Measurements from ENCODE around the gene PDZRN3. TPM values are rescaled to one million over a fixed set of nuclear protein-coding genes. Genes with fewer than 3 reads are reported as not detected.
A peak's percentile ranks its signal among the peaks of the same experiment; 100 is the strongest.

PDZRN3 gene
- total and polyA plus RNA-seq, 2 experiments from 2014 or later, result 42.9 to 60.5 TPM

DNA sequence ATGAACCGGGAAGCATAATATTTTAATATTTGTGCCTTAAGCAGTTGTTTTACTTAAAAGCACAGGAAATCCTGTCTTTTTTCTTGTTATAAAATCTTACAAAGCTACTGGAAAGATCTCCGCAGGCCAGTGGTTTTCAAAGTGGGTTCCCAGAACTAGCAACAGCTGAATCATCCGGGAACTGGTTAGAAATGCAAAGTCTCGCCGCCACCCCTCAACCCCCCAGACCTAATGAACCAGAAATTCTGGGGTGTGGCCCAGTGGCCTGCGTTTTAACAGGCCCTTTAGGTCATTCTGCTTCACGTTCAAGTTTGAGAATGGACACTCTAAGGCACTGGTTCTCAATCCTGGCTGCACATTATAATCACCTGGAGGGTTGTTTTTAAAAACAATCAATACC, 74.7 kb downstream of the PDZRN3 start:
- H4K20me1 ChIP-seq (ENCODE audit: insufficient read depth, poor library complexity, severe bottlenecking), result peaks cover 5% of the 10 kb centered on the region
- H3K9me3 ChIP-seq (ENCODE audit: low read depth), result no peaks in the 10 kb centered on the region
- no peak for TF ChIP-seq EZH2 (IDR thresholded peaks at IDR 0.05; ENCODE audit: borderline replicate concordance)
- no peak for TF ChIP-seq CTCF (IDR thresholded peaks at IDR 0.05; ENCODE audit: poor library complexity)
- no peak for TF ChIP-seq EZH2phosphoT487 (IDR thresholded peaks at IDR 0.05; ENCODE audit: low read depth, severe bottlenecking, unreplicated experiment)
- no peak overlapping the region for H3K27ac ChIP-seq
- H3K9me2 ChIP-seq (replicated peaks; ENCODE audit: insufficient read depth), result no peaks in the 10 kb centered on the region
- no peak for DNase-seq (ENCODE audit: low spot score)
- 89% methylated on average over 7 of the region's 7 CpGs for WGBS (ENCODE audit: low lambda C conversion rate, missing lambda C conversion rate)
- no peaks in the 10 kb centered on the region for H3K27me3 ChIP-seq
- H3K4me2 ChIP-seq, result no peak overlapping the region
- H2AFZ ChIP-seq, result no peak overlapping the region
- H3K4me3 ChIP-seq, result no peak overlapping the region
- H3K36me3 ChIP-seq (replicated peaks; ENCODE audit: insufficient read depth, low read depth), result no peaks in the 10 kb centered on the region
- peaks cover 74% of the 10 kb centered on the region for H3K79me2 ChIP-seq
- H3K4me1 ChIP-seq (ENCODE audit: insufficient read depth), result peaks cover 33% of the 10 kb centered on the region

DNA sequence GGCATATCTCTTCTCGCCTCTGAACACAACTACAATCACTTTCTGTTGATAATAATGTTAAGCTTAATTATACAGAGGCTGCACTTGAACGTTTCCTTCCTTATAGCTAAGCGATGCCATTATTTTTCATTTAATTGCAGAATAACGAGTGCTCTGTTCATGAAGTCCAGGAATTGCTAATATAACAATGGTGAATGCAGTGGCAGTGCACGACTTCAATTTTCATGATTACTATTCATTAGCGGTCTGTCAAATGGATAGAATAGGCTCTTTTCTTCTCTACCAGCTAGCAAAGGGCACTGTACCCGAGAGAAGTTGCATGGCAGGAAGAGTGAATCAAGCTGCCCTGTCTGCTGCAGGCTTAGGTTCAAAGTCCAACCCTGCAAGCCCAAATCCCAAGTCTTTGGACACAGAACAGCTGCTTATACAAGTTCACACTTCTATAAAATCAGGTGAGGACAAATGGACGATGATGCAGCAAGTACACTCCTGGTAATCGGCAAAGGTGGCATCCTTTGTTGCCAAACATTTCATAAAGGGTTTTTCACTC, 75.6 kb downstream of the PDZRN3 start:
- peaks cover 74% of the 10 kb centered on the region for H3K79me2 ChIP-seq
- H3K9me3 ChIP-seq (ENCODE audit: low read depth), result no peaks in the 10 kb centered on the region
- peaks cover 5% of the 10 kb centered on the region for H4K20me1 ChIP-seq (ENCODE audit: insufficient read depth, poor library complexity, severe bottlenecking)
- peak overlapping the region; percentile 75 for H3K27ac ChIP-seq
- H3K36me3 ChIP-seq (replicated peaks; ENCODE audit: insufficient read depth, low read depth), result no peaks in the 10 kb centered on the region
- TF ChIP-seq CTCF (IDR thresholded peaks at IDR 0.05; ENCODE audit: poor library complexity) (no peak), EZH2phosphoT487 (IDR thresholded peaks at IDR 0.05; ENCODE audit: low read depth, severe bottlenecking, unreplicated experiment) (no peak), EZH2 (IDR thresholded peaks at IDR 0.05; ENCODE audit: borderline replicate concordance) (no peak)
- no peak overlapping the region for H3K4me3 ChIP-seq
- no peak for DNase-seq (ENCODE audit: low spot score)
- peaks cover 29% of the 10 kb centered on the region for H3K4me1 ChIP-seq (ENCODE audit: insufficient read depth)
- no peak overlapping the region for H3K4me2 ChIP-seq
- H3K27me3 ChIP-seq, result no peaks in the 10 kb centered on the region
- WGBS (ENCODE audit: low lambda C conversion rate, missing lambda C conversion rate), result 89% methylated on average over 9 of the region's 9 CpGs
- no peak overlapping the region for H2AFZ ChIP-seq
- no peaks in the 10 kb centered on the region for H3K9me2 ChIP-seq (replicated peaks; ENCODE audit: insufficient read depth)

DNA sequence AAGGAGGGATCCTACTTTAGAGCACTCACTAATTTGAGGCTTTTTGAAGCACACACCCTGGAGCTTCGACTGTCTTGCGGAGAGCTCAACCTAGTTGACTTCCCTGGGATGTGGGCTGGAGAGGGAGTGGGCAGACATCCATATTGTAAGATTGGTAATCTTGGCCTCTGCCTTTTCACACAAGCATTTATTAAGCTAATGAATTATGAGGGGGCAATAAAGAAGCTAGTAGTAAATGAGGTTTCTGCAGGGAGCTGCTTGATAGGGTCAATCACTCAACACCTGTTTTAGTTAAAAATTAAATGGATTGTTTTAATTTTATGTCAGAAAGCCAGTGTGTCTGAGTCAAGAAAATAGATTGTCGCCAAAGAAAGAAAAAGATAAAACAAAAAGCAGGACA, 76.3 kb downstream of the PDZRN3 start:
- WGBS (ENCODE audit: low lambda C conversion rate, missing lambda C conversion rate), result 74% methylated on average over 3 of the region's 3 CpGs
- Histone ChIP-seq H3K27ac (peak overlapping the region; percentile 75), H2AFZ (no peak overlapping the region)

More for the DNA sequence above, 76.3 kb downstream of the PDZRN3 start:
- Histone ChIP-seq H3K27me3 (no peaks in the 10 kb centered on the region), H3K4me2 (peak overlapping the region; percentile 27), H4K20me1 (ENCODE audit: insufficient read depth, poor library complexity, severe bottlenecking) (peaks cover 11% of the 10 kb centered on the region), H3K79me2 (peaks cover 74% of the 10 kb centered on the region), H3K4me1 (ENCODE audit: insufficient read depth) (peaks cover 36% of the 10 kb centered on the region), H3K9me3 (ENCODE audit: low read depth) (no peaks in the 10 kb centered on the region), H3K36me3 (replicated peaks; ENCODE audit: insufficient read depth, low read depth) (no peaks in the 10 kb centered on the region), H3K9me2 (replicated peaks; ENCODE audit: insufficient read depth) (no peaks in the 10 kb centered on the region), H3K4me3 (no peak overlapping the region)
- TF ChIP-seq EZH2 (IDR thresholded peaks at IDR 0.05; ENCODE audit: borderline replicate concordance) (no peak), CTCF (IDR thresholded peaks at IDR 0.05; ENCODE audit: poor library complexity) (no peak), EZH2phosphoT487 (IDR thresholded peaks at IDR 0.05; ENCODE audit: low read depth, severe bottlenecking, unreplicated experiment) (no peak)
- no peak for DNase-seq (ENCODE audit: low spot score)
